GM21515 (cell line): ENCODE data around the gene FAT1.

Experiments used
- ATAC-seq: cut with Tn5 transposase; IDR thresholded peaks from one replicate; pipeline ENCODE4 v1.9.1; 2021; ENCODE audit not compliant: unreplicated experiment

Gene FAT1

DNA sequence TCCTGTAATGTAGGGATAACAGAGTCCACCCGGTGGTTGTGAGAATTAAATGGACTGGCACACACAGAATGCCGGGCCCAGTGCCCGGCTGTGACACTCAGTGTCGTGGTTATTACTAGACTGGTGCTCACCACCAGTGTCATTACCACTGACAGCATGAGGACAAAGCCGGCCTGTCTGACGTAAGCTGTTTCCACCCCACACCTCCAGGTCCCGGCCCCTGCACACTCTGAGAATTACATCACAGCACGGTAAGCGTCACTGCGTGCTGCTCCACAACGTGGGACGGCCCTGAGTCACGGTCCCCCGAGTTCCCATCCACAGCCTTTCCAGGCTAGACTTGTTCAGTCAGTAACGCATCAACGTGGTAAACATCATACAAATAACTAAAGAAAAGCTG lies 22.9 kb downstream of the FAT1 start:
- no peak for ATAC-seq

DNA sequence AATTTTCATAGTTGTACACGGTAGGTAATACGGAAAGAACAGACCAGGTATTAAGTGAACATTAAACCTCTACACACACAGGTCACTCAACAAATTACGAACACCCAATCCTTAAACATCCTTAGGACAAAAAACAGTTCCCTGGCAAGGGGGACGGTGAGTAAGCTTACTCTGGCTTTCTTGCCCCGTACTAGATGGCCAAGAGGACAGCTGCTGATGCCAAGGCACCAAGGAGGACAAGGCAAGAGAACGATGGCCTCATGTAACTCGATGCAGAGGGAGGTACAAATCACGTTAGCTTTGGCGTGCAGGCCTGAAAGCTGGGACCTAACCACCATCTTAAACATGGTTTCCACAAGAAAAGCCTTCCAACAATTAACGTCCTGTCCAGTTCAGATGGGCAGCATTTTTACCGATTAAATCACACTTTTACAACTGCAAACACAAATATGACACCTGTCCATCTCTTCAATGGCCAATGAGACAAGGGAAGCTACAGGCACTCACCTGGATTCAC lies 23.7 kb downstream of the FAT1 start:
- ATAC-seq: no peak

DNA sequence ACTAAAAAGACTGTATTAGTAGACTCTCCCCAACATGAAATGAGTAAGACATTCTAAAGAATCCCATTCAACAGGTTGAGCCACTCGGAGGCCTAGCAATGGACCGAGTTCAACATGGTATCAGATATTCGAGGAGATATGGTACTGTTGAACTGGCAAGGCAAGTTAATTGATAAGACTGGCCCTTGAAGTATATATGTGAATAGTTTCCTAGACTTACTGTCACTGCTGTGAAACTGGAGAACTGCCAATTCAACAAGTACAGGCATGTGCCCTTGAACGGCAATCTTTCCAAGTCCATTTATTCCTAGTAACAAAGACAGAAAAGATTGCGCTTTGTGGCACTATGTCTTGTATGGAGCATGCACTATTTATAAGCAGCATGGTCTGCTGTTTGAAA lies 24.4 kb downstream of the FAT1 start:
- ATAC-seq: no peak

GRCh38 chr4:186698525-186698924 lies 25.1 kb downstream of the FAT1 start:
- ATAC-seq: no peak

DNA sequence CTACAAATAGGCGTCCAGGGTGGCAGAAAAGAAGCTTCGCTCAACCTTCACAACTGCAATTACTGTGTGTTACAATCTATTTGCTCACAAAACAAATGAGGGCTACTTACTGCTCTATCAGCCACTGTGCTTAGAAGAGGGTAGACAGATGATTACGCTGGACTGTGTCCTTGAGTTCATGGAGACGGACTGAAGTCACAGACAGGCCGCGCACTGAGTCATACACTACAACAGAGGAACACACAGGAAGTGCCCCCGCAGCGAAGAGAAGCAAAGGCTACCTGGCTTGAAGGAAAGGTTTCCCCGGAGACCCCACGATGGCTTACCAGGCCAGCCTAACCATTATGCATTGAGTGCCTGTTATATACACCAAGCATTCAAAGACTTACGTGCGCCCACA lies 25.6 kb downstream of the FAT1 start:
- no peak for ATAC-seq

DNA sequence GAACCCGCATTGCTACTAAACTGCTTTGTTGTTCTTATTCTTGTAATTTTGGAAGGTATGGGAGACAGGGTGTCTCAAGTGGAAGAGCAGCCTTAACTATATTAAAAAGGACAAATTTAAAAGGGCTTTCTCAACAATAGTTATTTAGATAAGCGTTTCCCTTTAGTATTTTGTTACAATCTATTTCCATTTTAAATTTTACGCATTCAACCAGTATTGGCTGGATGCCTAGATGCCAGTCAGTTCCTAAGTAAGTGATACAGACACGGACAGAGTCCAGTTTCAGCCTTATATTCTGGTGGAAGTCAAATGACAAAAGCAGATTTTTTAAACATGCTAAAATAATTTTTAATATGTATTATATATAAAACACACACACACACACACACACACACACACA lies 28.3 kb downstream of the FAT1 start:
- ATAC-seq: no peak

DNA sequence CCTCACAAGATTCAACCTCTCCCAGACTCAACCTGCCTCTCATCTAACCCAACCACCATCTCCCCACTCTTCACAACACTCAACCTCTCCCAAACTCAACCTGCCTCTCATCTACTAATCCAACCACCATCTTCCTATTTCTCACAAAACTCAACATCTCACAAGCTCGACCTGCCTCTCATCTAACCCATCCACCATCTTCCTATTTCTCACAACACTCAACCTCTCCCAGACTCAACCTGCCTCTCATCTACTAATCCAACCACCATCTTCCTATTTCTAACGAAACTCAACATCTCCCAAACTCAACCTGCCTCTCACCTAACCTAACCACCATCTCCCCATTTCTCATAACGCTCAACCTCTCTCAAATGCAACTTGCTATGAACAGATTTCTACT lies 29.8 kb downstream of the FAT1 start:
- no peak for ATAC-seq

DNA sequence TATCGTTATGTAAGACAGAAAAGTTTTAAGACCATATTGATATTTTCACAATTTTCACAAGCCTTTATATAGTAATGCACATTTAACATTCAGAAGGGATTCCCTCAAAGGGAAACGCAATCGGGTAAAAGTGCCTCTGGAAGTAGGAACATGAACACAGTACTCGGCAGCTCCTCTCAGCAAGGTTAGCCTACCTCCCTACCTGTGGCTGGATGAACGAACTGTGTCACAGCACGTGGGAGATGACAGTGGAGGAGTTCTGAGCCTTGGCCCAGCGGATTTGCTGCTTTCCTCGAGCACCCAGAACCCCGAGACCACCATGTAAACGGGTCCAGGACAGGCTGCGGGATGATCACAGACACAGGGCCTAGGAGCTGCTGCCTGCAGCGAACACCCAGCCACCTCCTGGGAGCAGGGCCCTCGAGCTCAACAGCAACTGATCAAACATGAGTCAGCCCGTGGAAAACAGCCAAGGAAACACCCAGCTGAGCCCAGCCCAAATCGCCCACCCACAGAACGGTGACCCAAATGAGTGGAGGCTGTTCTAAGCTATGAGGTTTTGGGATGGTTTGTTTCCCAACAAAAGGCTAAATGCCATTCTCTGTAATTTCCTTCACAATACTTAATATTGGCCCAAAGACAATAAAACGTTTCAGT lies 30.4 kb downstream of the FAT1 start:
- no peak for ATAC-seq

GRCh38 chr4:186691396-186691795 lies 32.3 kb downstream of the FAT1 start:
- no peak for ATAC-seq

GRCh38 chr4:186689476-186689875 lies 34.2 kb downstream of the FAT1 start:
- no peak for ATAC-seq

DNA sequence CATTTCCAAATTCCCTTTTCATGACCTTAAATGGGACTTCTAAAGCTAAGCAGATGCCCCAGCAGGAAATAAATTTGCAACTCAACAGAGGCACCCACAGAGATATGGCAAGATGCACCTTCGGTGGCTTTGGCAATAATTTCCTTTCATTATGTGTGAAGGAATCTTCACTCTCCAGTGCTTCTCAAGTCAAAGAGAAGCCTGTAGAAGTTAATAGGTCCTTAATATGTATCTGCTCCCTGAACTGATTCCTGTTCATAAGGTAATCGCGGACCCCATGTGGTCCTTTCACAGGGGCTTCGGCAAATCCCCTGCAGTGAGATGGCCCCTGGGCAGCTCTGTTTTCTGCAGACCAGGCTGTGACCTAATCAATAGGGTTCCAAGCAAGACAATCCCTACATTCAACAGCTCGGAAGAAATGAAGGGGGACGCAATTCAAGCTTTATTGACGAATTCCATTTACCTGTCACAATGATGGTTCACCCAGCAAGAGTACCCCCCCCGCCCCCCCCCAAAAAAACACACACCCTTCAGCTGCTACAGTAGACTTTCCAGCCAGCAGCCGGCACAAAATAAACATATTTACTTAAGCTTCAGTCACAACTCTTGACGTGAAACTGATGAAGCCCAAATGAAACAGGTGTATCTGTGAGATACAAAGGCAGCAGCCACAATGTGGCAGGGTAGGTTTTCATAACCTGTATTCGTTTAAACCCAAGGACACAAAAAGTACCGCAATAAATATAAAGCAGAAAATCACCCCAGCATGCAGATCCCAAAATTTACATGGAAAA lies 35.3 kb downstream of the FAT1 start:
- ATAC-seq: no peak

- ATAC-seq: no peak
Measured at GRCh38 chr4:186687265-186687664, 36.4 kb downstream of the FAT1 start.

DNA sequence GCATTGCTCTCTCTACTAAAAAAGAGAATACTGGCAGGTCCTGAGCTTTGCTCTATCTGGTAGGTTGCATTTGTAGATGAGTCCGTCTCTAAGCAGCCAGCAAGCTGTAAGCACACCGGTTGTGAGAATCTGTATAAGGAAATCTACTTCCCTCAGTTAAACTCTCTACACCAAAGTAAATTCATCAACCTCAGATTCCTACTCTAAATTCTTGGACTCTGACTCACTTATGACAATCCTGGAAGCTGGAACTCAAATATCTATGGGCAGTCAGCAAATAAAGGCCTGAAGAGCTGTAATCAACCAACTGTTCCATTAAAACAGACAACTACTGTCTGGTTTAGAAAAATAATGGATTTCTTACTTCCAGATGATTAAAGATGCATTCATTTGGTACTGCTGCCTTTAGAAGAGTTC lies 37.9 kb downstream of the FAT1 start:
- ATAC-seq: no peak

DNA sequence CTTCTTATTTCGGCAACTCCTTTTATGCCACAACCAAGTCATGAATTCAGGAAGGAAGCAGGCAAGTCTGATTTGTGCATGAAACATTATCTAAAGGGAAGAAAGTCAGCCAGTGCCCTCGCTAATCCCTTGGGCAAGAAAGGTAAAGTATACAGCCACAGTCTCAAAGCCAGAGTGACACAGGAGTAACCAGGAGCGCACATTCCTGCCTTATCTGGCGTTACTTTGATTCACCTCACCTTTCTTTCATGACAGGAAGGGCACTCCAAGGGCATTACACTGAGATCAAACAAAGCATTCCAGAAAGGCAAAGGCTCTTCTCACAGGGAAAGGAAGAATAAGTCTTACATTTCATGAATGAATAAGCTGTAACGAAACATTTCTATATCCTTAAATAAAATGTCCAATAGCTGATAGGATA lies 38.8 kb downstream of the FAT1 start:
- ATAC-seq: no peak

DNA sequence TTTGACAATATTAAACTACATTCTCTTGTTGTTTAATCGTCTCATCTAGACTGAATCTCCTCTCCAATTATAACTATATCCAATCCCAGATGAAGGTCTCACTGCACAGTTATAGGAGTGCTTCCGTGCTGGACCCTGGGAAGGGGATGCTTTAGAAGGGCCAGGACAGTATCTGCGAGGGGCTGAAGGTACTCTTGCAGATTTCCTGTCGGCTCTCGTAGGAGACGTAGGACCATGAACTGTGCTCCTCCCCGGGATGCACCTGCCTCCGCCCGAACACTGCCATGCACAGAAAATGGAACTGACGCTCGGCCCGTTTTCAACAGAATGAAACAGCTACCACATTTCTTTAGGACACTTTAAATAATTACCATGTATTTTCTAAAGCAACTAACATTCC lies 39.4 kb downstream of the FAT1 start:
- no peak for ATAC-seq

GRCh38 chr4:186680641-186681040 lies 43.0 kb downstream of the FAT1 start:
- no peak for ATAC-seq

DNA sequence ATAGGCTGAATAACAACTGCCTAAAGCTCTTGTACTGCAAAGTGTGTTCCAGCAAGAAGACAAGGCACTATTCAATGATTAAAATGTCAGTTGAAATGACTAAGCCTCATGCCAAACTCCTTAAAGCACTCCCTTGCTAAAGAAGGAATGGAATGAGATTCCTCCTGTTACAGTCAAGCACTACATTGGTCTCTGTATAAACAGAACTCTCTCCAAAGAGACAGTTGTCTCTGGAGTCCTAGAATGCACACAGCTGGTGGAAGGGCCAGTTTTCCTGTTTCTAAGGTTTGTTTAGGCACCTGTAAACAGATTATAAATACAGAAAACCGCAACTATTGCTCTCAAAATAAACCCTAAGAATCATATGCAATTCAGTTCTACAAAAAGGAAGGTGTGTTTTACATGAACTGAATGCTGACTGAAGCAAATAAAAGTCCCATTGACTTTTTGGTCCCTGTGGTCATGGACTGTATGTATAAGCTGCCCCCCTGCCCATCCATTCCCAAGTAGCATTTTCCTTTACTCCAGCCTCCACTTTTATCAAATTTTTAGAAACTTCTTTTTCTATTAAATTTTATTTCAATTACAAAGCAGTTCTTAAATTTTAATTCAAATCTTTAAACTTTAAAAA lies 47.0 kb downstream of the FAT1 start:
- ATAC-seq: no peak

DNA sequence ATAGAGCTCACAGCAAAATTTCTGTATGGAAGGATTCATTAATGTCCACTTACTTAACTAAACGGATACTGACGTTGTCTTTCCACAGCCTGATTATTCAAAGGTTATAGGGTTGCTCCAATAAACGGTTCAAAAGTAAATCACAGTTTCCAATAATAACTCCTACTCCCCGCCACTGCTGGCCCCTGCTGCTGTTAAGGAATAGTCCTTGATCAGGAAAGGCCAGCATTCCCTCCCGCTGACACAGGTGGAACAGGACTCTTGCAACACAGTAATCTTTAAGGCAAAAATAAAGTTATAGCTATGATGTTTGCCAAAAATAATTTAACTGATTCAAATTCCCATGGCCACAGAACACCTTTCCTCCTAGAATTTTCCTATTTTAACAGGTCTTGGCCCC lies 53.9 kb downstream of the FAT1 start:
- no peak for ATAC-seq

GRCh38 chr4:186669159-186669731 lies 54.4 kb downstream of the FAT1 start:
- ATAC-seq: no peak

DNA sequence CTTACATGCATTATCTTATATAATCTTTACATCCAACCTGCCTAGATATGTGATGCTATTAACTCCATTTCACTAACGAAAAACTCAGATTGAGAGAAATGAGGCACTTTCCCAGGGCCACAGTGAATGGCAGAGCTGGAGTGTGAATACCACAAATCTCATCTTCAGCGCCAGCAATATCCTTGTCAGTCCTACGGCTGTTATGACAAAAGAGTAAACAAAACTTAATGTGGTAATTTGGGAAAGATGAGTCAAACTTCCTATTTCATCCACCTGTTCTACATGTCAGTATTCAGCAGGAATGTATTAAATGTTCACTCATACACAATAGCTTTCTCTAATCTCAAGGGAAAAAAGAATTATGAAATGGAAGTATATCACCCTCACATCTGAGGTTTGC lies 56.9 kb downstream of the FAT1 start:
- no peak for ATAC-seq

DNA sequence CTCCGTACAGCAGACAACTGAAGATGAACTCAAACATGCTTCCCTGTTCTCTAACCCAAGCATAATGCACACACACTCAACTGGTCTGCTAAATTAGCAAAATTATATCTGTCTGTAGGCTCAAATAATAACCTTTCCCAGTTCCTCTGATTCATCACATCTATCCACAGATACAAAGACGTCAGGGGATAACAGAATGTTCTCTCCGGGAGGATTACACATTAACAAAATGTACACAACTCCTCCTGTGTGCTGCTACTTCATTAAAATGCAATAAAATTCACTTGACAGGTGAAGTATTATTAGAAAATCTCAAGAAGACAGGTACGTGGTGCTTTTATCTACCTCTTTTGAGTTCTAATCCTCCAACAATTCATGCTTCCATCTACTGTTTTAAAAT lies 57.4 kb downstream of the FAT1 start:
- ATAC-seq: no peak

GRCh38 chr4:186660403-186660802 lies 63.3 kb downstream of the FAT1 start:
- no peak for ATAC-seq
